Anterior cingulate cortex (tissue), 58 donors: Measurements from ENCODE around the gene STRADA.

ENCODE experiments used
- DNase-seq, 58 donors: peaks; one replicate each; lab custom pipeline; 2025; lab: John Stamatoyannopoulos, UW

Gene STRADA

GRCh38 chr17:63688396-63689020 is 53.1 kb downstream of the STRADA start:
- no peak for DNase-seq

- DNase-seq: no peak
These were observed 55.4 kb downstream of the STRADA start for GRCh38 chr17:63686138-63686685.

GRCh38 chr17:63685578-63685977 is 56.0 kb downstream of the STRADA start:
- no peak for DNase-seq

- DNase-seq: peak in 40 of 58 donors; percentile 11 to 85 (median 41)
These were observed 56.6 kb downstream of the STRADA start for GRCh38 chr17:63685041-63685440.

GRCh38 chr17:63682981-63683380 is 58.6 kb downstream of the STRADA start:
- DNase-seq: no peak

GRCh38 chr17:63682441-63682840 is 59.2 kb downstream of the STRADA start:
- no peak for DNase-seq

GRCh38 chr17:63681530-63681929 is 60.1 kb downstream of the STRADA start:
- peak in 1 of 58 donors; percentile 36 for DNase-seq

- DNase-seq: no peak
These were observed 60.9 kb downstream of the STRADA start for GRCh38 chr17:63680700-63681099.

GRCh38 chr17:63679214-63679613 is 62.4 kb downstream of the STRADA start:
- no peak for DNase-seq

GRCh38 chr17:63676584-63676983 is 65.0 kb downstream of the STRADA start:
- DNase-seq: no peak

- peak in 12 of 58 donors; percentile 15 to 41 (median 23) for DNase-seq
These were observed 65.7 kb downstream of the STRADA start for GRCh38 chr17:63675607-63676546.

GRCh38 chr17:63675231-63675606 is 66.4 kb downstream of the STRADA start:
- DNase-seq: no peak

- DNase-seq: no peak
These were observed 68.7 kb downstream of the STRADA start for GRCh38 chr17:63672856-63673255.

GRCh38 chr17:63665527-63666214 is 75.9 kb downstream of the STRADA start:
- DNase-seq: peak in 3 of 58 donors; percentile 7 to 17 (median 10)

- no peak for DNase-seq
These were observed 81.7 kb downstream of the STRADA start for GRCh38 chr17:63659850-63660249.

GRCh38 chr17:63658366-63658765 is 83.2 kb downstream of the STRADA start:
- no peak for DNase-seq

- no peak for DNase-seq
These were observed 83.8 kb downstream of the STRADA start for GRCh38 chr17:63657786-63658185.

- DNase-seq: no peak
These were observed 88.5 kb downstream of the STRADA start for GRCh38 chr17:63653050-63653449.
